ENCODE data around the gene AMDHD2.

AMDHD2 gene

DNA sequence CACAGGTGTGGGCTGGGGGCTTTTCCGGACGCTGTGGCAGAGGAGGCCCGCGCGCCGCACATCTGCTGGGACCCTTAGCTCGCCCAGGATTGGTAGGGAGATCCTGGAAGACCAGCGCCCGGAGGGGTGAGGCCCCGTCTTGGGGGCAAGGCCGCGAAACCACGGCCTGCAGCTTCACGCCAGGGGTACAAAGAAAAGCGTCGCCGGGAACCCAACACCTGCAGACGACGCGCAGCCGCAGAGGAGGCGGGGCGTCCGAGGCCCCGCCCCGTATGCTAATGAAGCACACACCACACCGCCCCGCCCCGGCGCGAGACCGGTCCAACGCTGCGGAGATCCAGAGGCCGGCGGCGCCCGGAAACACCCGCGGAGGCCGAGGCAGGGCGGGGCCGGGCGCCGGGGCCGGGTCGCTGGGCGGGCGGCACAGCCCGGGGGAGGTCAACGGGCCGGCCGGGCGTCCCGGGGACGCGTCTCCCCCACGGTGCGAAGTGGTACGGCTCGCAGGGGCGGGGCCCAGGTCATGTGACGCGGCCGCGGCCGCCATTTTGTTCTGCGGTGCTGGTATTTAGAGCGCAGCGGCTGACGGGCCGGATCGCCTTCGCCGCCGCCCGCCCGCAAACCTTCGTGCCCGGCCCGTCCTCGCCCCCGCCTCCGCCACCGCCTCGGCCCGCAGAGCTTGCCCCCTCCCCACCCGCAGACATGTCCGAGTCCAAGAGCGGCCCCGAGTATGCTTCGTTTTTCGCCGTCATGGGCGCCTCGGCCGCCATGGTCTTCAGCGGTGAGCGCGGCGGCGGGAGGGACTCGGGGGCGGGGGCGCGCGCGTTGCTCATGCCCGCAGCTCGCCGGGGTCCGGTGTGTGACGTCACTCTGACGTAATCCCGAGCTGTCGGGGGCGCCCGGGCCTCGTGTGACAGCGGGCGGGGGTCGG is 6.5 kb upstream of the AMDHD2 start, which contains the start of gene ATP6V0C (continued):
- TF ChIP-seq ZNF19 (tag by site-specific recombination; IDR thresholded peaks at IDR 0.05; ENCODE audit: low read depth) (no peak), ZNF660 (tag by site-specific recombination; IDR thresholded peaks at IDR 0.05) (no peak; the same call in 1 of the 2 replicates), ZSCAN16 (tag by site-specific recombination; IDR thresholded peaks at IDR 0.05) (no peak), ZNF529 (tag by site-specific recombination; IDR thresholded peaks at IDR 0.05; ENCODE audit: insufficient replicate concordance) (no peak), ZNF48 (tag by site-specific recombination; IDR thresholded peaks at IDR 0.05) (no peak), ZNF266 (tag by site-specific recombination; IDR thresholded peaks at IDR 0.05; ENCODE audit: low read depth) (no peak), BCL11A (tag by site-specific recombination; IDR thresholded peaks at IDR 0.05; ENCODE audit: low read depth) (no peak), ZNF10 (tag by site-specific recombination; IDR thresholded peaks at IDR 0.05) (no peak), ZNF184 (tag by site-specific recombination; IDR thresholded peaks at IDR 0.05) (no peak), ZNF146 (tag by site-specific recombination; IDR thresholded peaks at IDR 0.05) (peak; percentile 47; the same call in 1 of the 2 replicates), ZNF629 (tag by site-specific recombination; IDR thresholded peaks at IDR 0.05) (peak; percentile 98), ZNF521 (tag by site-specific recombination; IDR thresholded peaks at IDR 0.05) (no peak), ZNF677 (tag by site-specific recombination; IDR thresholded peaks at IDR 0.05) (0 out of 2 replicates have a peak, but pooled peaks have one; percentile 27), ZNF391 (tag by site-specific recombination; IDR thresholded peaks at IDR 0.05; ENCODE audit: borderline replicate concordance, low read depth) (no peak), GLIS2 (tag by site-specific recombination; IDR thresholded peaks at IDR 0.05) (peak; percentile 43; the same call in 1 of the 2 replicates), ZNF785 (tag by site-specific recombination; IDR thresholded peaks at IDR 0.05) (0 out of 2 replicates have a peak, but pooled peaks have one; percentile 62), ZNF560 (tag by site-specific recombination; IDR thresholded peaks at IDR 0.05; ENCODE audit: borderline replicate concordance) (no peak), ZIC2 (tag by site-specific recombination; IDR thresholded peaks at IDR 0.05) (peak; percentile 37), ZNF843 (tag by site-specific recombination; IDR thresholded peaks at IDR 0.05) (no peak), KLF8 (tag by site-specific recombination; IDR thresholded peaks at IDR 0.05) (peak; percentile 57; the same call in 1 of the 2 replicates), SP3 (tag by site-specific recombination; IDR thresholded peaks at IDR 0.05) (peak; percentile 75)
- TF ChIP-seq, protein P1, sequence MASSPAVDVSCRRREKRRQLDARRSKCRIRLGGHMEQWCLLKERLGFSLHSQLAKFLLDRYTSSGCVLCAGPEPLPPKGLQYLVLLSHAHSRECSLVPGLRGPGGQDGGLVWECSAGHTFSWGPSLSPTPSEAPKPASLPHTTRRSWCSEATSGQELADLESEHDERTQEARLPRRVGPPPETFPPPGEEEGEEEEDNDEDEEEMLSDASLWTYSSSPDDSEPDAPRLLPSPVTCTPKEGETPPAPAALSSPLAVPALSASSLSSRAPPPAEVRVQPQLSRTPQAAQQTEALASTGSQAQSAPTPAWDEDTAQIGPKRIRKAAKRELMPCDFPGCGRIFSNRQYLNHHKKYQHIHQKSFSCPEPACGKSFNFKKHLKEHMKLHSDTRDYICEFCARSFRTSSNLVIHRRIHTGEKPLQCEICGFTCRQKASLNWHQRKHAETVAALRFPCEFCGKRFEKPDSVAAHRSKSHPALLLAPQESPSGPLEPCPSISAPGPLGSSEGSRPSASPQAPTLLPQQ (tag by site-specific recombination; IDR thresholded peaks at IDR 0.05) = peak; percentile 60
- TF ChIP-seq, protein P2, sequence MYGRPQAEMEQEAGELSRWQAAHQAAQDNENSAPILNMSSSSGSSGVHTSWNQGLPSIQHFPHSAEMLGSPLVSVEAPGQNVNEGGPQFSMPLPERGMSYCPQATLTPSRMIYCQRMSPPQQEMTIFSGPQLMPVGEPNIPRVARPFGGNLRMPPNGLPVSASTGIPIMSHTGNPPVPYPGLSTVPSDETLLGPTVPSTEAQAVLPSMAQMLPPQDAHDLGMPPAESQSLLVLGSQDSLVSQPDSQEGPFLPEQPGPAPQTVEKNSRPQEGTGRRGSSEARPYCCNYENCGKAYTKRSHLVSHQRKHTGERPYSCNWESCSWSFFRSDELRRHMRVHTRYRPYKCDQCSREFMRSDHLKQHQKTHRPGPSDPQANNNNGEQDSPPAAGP (tag by site-specific recombination; IDR thresholded peaks at IDR 0.05) = peak; percentile 86
- TF ChIP-seq, protein P3, sequence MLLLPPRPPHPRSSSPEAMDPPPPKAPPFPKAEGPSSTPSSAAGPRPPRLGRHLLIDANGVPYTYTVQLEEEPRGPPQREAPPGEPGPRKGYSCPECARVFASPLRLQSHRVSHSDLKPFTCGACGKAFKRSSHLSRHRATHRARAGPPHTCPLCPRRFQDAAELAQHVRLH (tag by site-specific recombination; IDR thresholded peaks at IDR 0.05) = no peak
- TF ChIP-seq, protein P4, sequence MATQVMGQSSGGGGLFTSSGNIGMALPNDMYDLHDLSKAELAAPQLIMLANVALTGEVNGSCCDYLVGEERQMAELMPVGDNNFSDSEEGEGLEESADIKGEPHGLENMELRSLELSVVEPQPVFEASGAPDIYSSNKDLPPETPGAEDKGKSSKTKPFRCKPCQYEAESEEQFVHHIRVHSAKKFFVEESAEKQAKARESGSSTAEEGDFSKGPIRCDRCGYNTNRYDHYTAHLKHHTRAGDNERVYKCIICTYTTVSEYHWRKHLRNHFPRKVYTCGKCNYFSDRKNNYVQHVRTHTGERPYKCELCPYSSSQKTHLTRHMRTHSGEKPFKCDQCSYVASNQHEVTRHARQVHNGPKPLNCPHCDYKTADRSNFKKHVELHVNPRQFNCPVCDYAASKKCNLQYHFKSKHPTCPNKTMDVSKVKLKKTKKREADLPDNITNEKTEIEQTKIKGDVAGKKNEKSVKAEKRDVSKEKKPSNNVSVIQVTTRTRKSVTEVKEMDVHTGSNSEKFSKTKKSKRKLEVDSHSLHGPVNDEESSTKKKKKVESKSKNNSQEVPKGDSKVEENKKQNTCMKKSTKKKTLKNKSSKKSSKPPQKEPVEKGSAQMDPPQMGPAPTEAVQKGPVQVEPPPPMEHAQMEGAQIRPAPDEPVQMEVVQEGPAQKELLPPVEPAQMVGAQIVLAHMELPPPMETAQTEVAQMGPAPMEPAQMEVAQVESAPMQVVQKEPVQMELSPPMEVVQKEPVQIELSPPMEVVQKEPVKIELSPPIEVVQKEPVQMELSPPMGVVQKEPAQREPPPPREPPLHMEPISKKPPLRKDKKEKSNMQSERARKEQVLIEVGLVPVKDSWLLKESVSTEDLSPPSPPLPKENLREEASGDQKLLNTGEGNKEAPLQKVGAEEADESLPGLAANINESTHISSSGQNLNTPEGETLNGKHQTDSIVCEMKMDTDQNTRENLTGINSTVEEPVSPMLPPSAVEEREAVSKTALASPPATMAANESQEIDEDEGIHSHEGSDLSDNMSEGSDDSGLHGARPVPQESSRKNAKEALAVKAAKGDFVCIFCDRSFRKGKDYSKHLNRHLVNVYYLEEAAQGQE (tag by site-specific recombination; IDR thresholded peaks at IDR 0.05) = no peak
- TF ChIP-seq, protein P5, sequence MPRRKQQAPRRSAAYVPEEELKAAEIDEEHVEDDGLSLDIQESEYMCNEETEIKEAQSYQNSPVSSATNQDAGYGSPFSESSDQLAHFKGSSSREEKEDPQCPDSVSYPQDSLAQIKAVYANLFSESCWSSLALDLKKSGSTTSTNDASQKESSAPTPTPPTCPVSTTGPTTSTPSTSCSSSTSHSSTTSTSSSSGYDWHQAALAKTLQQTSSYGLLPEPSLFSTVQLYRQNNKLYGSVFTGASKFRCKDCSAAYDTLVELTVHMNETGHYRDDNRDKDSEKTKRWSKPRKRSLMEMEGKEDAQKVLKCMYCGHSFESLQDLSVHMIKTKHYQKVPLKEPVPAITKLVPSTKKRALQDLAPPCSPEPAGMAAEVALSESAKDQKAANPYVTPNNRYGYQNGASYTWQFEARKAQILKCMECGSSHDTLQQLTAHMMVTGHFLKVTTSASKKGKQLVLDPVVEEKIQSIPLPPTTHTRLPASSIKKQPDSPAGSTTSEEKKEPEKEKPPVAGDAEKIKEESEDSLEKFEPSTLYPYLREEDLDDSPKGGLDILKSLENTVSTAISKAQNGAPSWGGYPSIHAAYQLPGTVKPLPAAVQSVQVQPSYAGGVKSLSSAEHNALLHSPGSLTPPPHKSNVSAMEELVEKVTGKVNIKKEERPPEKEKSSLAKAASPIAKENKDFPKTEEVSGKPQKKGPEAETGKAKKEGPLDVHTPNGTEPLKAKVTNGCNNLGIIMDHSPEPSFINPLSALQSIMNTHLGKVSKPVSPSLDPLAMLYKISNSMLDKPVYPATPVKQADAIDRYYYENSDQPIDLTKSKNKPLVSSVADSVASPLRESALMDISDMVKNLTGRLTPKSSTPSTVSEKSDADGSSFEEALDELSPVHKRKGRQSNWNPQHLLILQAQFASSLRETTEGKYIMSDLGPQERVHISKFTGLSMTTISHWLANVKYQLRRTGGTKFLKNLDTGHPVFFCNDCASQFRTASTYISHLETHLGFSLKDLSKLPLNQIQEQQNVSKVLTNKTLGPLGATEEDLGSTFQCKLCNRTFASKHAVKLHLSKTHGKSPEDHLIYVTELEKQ (tag by site-specific recombination; IDR thresholded peaks at IDR 0.05; ENCODE audit: borderline replicate concordance) = no peak
- TF ChIP-seq, protein P6, sequence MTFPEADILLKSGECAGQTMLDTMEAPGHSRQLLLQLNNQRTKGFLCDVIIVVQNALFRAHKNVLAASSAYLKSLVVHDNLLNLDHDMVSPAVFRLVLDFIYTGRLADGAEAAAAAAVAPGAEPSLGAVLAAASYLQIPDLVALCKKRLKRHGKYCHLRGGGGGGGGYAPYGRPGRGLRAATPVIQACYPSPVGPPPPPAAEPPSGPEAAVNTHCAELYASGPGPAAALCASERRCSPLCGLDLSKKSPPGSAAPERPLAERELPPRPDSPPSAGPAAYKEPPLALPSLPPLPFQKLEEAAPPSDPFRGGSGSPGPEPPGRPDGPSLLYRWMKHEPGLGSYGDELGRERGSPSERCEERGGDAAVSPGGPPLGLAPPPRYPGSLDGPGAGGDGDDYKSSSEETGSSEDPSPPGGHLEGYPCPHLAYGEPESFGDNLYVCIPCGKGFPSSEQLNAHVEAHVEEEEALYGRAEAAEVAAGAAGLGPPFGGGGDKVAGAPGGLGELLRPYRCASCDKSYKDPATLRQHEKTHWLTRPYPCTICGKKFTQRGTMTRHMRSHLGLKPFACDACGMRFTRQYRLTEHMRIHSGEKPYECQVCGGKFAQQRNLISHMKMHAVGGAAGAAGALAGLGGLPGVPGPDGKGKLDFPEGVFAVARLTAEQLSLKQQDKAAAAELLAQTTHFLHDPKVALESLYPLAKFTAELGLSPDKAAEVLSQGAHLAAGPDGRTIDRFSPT (tag by site-specific recombination; IDR thresholded peaks at IDR 0.05) = peak; percentile 2; the same call in 1 of the 2 replicates
